HG02678 (cell line): ENCODE data around the gene RHEB.

Experiments used
- ATAC-seq: cut with Tn5 transposase; IDR thresholded peaks from one replicate; pipeline ENCODE4 v1.9.1; 2021; ENCODE audit warnings: mild to moderate bottlenecking, moderate library complexity; ENCODE audit not compliant: unreplicated experiment

Gene RHEB

GRCh38 chr7:151504715-151505326, 14.9 kb downstream of the RHEB start:
- ATAC-seq = no peak

- ATAC-seq = no peak
These were observed 15.6 kb downstream of the RHEB start for GRCh38 chr7:151503902-151504714.

GRCh38 chr7:151501676-151502075, 18.0 kb downstream of the RHEB start:
- no peak for ATAC-seq

DNA sequence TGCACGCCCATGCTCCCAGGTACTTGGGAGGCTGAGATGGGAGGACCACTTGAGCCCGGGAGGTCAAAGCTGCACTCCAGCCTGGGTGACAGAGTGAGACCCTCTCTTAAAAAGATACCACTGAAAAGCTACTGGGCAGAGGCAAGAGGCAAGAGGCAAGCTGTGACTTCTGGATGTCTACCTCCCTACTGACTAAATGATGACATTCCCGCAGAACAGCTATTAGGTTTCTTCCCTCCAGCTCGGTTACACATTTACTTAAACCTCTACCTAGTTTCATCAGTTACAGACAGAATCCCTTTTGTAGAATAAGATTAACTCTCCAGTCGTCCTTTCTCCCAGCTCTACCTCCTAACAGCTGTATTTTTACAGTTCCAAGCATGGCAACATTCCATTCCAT, 21.2 kb downstream of the RHEB start:
- ATAC-seq = no peak

DNA sequence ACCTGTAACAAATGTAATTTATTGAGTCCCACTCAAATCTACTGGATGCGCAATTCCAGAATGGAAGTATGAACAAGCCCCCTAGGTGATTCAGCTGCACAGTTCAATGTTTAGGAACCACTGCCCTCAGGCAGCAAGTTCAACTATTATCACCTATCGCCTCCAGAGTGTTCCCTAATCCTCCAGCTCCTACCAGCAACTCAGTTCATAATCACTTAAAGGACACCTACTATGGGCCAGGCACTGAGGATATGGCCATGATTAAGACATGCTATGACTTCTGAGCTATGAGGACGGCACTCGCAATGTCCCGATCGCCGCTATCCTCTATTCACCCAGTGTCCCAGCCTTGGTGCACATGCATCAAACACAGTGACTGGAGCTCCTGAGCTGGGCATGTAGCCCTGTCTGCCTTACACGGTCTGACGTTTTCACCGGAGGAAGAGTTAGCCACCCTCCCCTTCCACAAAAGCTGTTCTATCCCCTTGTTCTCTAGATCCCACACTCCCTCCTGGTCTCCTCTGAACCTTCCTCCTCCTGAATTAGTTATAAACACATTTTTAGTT, 22.3 kb downstream of the RHEB start:
- no peak for ATAC-seq

DNA sequence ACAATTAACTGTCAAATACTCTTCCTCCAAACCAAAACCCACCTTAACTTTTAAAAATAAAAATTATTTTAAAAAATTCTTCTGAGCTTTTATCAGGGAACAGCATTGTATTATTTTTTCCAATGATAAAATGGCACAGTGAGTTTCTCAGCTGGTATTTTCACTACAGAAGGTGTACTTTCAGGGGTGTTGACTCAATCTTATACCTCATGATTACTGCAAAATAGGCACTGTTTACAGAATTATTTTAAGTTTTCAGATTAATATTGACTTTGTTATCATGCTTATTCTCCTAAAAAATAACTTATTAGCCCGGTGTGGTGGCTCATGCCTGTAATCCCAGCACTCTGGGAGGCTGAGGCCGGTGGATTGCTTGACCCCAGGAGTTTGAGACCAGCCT, 24.3 kb downstream of the RHEB start:
- no peak for ATAC-seq

GRCh38 chr7:151494298-151495284, 25.1 kb downstream of the RHEB start:
- no peak for ATAC-seq

GRCh38 chr7:151493083-151493482, 26.6 kb downstream of the RHEB start:
- ATAC-seq = no peak

DNA sequence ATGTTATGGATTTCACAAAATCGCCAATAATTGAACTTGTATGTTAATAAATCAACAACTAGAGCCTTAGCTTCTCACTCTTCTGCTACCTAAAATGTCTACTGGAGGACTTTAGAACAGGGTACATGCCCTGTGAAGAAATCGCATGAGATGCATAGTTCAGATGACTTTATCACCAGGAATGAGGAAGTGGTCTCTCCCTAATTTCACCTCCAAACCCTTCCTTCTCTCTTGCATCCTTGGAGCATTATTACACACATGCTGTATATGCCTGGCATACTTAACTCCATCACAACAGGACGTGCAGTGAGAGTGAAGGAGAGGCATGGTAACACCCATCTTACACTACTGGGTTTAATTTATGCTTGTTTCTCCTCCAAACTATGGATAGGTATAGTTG, 27.8 kb downstream of the RHEB start:
- ATAC-seq = no peak

DNA sequence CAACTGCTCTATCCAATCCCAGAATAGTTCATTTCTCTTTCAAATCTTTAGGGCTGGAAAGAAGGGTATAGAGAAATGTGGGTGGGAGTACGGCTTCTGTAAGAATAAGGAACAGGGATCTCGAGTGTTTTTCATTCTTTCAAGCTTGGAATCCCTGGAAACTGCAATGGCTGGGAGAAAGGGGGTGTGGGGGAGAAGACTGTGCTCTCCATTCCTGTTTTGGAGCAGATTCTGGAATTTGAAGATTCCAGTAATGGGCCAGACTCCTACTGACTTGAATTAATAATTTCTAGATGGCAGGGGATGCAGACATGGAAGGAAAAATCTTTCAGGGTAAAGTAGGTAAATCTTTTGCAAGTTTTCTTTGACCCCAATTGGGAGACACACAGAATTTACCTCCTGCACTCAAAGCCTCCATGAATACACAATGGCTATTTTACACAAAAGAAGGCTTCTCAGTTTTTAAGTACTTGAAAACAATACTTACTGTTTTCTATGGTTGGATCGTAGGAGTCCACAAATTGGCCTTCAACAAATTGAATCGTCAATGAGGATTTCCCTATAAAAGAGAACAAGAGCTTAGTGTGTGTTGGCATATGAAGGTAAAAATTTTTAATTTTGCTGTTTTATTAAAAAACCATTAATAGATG, 29.1 kb downstream of the RHEB start:
- no peak for ATAC-seq

- ATAC-seq = no peak
These were observed 30.2 kb downstream of the RHEB start for GRCh38 chr7:151489498-151489897.

- ATAC-seq = no peak
These were observed 31.6 kb downstream of the RHEB start for GRCh38 chr7:151488096-151488495.

GRCh38 chr7:151487228-151487627, 32.5 kb downstream of the RHEB start:
- ATAC-seq = no peak

- no peak for ATAC-seq
These were observed 33.6 kb downstream of the RHEB start for GRCh38 chr7:151486074-151486473.

GRCh38 chr7:151484971-151485707, 34.6 kb downstream of the RHEB start:
- ATAC-seq = no peak

- no peak for ATAC-seq
These were observed 36.0 kb downstream of the RHEB start for GRCh38 chr7:151483711-151483983.

- ATAC-seq = no peak
These were observed 36.6 kb downstream of the RHEB start for GRCh38 chr7:151482883-151483710.

- ATAC-seq = no peak
These were observed 37.8 kb downstream of the RHEB start for GRCh38 chr7:151481650-151482505.
